AG09309 (cell line): ENCODE results near the gene SLC39A12.

ENCODE experiments used
- DNase-seq: peaks from one replicate; pipeline ENCODE4 v3.0.0-alpha.2; 2010; ENCODE audit warnings: low read depth
- H3K4me3 ChIP-seq: 2 replicates; pipeline ENCODE4 v1.5.1; 2011; ENCODE audit warnings: mild to moderate bottlenecking, low read depth, low read length, moderate library complexity; ENCODE audit not compliant: control insufficient read depth
- CTCF ChIP-seq: IDR thresholded peaks from 2 replicates; pipeline ENCODE4 v1.5.1; 2011; ENCODE audit warnings: mild to moderate bottlenecking, low read depth, low read length, inconsistent platforms; ENCODE audit not compliant: insufficient read depth, control insufficient read depth; ENCODE audit errors: missing control alignments

SLC39A12 gene

GRCh38 chr10:17912754-17913153, 39.0 kb upstream of the SLC39A12 start:
- no peak for TF ChIP-seq CTCF
- H3K4me3 ChIP-seq = no peak overlapping the region
- DNase-seq = no peak

DNA sequence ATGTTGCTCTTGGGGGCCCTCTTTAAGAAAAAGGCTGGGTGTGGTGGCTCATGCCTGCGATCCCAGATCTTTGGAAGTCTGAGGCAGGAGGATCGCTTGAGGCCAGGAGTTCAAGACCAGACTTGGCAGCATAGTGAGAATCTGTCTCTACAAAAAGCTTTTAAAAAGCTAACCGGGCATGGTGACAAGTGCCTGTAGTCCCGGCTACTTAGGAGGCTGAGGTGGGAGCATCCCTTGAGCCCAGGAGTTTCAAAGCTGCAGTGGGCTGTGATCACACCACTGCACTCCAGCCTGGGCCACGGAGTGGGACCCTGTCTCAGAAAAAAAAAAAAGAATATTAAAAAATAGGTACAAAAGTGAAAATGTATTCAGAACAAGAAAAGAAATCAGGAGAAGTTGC, 38.1 kb upstream of the SLC39A12 start:
- H3K4me3 ChIP-seq = no peak overlapping the region
- no peak for DNase-seq
- TF ChIP-seq CTCF = no peak

DNA sequence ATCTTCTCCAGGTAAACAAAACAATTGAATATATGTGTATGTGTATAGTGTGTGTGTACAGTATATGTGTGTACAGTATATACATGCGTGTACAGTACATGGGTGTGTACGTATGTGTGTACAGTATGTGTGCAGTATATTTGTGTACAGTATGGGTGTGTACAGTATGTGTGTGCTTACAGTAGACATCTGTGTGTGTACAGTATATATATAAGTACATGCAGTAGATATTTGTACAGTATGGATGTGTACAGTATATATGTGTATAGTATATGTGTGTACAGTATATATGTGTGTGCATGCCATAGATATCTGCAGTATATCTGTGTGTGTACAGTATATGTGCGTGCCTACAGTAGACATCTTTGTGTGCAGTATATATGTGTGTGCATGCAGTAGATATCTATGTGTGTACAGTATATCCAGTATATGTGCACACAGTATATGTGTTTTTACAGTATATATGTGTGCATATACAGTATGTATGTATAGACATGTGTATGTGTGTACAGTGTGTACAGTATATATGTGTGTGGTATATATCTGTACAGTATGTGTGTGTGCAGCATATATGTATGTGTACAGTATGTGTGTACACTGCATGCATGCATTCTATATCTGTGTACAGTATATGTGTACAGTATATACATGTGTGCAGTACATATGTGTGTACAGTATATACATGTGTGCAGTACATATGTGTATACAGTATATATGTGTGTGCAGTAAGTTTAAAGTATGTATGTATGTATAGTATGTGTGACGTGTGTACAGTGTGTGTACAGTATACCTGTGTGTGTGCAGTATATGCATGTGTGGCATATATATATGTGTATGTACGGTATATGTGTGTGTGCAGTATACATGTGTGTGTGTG, 37.3 kb upstream of the SLC39A12 start:
- DNase-seq = no peak
- TF ChIP-seq CTCF = no peak
- H3K4me3 ChIP-seq = no peak overlapping the region

GRCh38 chr10:17915181-17915580, 36.5 kb upstream of the SLC39A12 start:
- TF ChIP-seq CTCF = no peak
- no peak overlapping the region for H3K4me3 ChIP-seq
- no peak for DNase-seq

GRCh38 chr10:17918187-17918903, 33.4 kb upstream of the SLC39A12 start:
- TF ChIP-seq CTCF = no peak
- no peak overlapping the region for H3K4me3 ChIP-seq
- DNase-seq = no peak

DNA sequence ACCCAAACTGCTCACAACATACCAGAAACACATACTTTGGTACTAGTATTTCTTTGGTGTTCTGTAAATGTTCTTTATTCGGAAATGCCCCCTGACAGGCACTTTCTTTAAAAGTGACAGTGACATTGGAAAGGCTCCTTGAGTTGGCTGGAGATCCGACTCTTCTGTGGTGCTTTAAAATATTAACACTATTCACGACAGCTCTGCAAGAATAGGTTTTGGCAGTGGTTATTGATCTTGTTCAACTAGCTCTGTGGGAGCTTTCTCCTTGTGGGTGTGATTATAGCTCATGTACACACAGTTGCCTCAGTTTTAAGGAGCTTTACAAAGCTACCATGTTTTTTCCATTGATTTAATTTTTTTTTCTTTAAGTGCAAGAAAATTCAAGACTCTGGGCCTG, 30.3 kb upstream of the SLC39A12 start:
- no peak for TF ChIP-seq CTCF
- DNase-seq = no peak
- H3K4me3 ChIP-seq = no peak overlapping the region
